Measurements from ENCODE around the gene PLAGL1. TPM values are rescaled to one million over a fixed set of nuclear protein-coding genes. Genes with fewer than 3 reads are reported as not detected.
"Not testable (repeated sequence)": the region's sequence is repeated elsewhere in the genome, so short reads cannot be mapped to it uniquely, and the experiment has no call there.

PLAGL1 gene, protein sequence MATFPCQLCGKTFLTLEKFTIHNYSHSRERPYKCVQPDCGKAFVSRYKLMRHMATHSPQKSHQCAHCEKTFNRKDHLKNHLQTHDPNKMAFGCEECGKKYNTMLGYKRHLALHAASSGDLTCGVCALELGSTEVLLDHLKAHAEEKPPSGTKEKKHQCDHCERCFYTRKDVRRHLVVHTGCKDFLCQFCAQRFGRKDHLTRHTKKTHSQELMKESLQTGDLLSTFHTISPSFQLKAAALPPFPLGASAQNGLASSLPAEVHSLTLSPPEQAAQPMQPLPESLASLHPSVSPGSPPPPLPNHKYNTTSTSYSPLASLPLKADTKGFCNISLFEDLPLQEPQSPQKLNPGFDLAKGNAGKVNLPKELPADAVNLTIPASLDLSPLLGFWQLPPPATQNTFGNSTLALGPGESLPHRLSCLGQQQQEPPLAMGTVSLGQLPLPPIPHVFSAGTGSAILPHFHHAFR
- polyA plus RNA-seq (ENCODE audit: insufficient read length in 4 of 4): 100 to 1,000 TPM in 2 of 4 donors, 10 to 100 TPM in 2; 88.8 to 149 (median 102) TPM

DNA sequence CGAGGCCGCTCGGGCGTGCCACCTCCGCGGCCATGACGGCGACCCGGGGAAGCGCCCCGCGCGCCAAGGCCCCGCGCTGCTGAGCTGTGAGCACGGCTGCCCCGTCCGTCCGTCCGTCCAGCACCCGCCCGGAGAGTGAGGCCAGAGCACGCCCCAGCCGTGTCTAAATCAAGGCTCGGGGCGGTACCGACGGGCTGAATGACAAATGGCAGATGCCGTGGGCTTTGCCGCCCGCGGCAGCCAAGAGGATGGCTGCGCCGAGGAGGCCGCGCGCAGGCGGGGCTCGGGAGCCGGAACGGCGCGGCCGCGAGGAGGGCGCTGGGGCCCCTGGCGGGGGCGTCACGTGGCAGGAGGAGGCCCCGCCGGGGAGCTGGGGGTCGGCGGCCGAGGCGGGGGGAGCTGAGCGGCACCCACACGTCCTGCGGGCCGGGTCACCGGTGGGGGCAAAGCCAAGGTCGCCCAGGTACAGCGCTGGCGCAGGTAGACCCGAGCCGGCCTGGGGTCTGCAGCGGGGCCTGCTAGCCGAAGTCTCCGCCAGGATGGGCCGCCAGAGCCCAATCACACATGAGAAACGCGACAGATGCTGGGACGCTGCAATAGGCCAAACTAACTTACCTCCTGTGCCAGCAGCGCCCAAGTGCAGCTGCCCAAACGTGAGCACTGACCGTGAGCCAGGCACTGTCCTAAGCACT lies at the start of gene PLAGL1:
TSS of gene PLAGL1 (minus strand) at position 140 of the 692 bp plus-strand sequence. CDS start 60,123 bp downstream, outside the sequence.
- DNase-seq (ENCODE audit: low read depth in 4 of 4, low spot score in 3 of 4): no peak

DNA sequence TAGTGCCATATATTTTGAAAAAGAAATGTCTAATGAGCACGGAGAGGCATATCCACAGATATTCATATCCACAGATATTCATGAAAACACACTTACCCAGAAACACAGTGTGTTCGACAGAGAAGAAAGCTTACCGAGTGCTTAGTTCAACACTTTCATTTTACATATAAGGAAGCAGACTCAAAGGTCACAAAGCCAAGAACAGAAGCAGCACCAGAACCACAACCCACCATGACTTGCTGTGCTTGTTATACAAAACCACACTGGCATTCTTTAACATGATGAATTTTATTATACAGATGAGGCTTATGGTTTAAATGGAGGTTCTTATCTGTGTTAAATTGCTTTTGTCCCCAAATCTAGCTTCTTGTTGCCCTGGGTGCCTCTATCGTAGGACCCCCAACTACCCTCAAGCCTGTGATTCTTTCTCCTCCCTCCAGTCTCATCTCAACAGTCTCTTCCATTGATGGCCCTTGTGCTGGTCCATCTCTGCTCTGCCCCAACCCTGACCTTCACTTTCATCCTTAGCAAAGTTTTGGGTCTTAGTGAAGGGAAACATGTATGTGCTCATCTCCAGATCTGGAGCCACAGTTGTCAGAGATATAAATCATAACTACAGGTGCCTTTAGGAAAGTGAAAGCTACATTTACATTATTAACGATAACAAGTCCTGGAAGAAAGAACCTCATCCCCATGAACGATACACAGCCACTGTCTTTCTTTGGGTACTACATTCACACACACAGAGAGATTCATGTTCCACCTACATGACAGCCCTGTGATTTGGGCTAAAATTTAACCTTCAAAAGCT lies 47.3 kb upstream of the PLAGL1 start:
- DNase-seq (ENCODE audit: low read depth in 4 of 4, low spot score in 3 of 4): no peak

DNA sequence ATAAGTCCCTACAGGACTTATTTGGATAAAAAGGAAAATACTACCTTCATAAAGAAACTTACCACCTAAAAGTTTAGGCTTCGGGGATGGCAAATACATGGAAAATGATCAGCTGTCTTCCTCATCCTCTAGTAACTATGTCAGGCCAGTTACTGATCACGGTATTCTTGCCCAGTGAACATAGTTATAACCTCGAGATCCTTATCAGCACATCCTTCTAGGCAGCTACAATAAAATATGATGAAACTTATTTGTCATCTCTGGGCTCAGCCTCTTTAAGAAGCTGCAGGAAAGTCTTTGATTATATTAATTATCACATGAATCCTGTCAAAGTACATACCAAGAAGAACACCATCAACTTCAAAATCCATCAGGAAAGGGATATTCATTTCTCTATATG lies 45.5 kb upstream of the PLAGL1 start:
- DNase-seq (ENCODE audit: low read depth in 4 of 4, low spot score in 3 of 4): no peak

DNA sequence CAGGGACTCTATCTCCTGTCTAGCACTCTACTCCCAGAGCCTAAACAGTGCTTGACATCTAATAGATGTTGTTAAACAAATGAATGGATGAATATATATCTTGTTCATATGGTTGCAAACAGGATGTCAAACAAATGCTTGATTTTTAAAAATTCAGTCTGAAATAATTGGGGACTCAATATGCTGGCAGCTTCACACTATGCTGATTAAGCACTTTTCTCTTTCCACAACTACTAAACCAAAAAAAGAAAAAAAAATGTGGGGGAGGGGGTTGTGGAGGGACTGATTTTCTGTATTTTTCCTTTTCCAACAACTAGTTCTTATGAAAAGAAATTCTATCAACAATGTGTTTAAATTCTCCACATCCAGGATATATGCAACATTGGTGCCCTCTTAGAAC lies 44.4 kb upstream of the PLAGL1 start:
- no peak for DNase-seq (ENCODE audit: low read depth in 4 of 4, low spot score in 3 of 4)

DNA sequence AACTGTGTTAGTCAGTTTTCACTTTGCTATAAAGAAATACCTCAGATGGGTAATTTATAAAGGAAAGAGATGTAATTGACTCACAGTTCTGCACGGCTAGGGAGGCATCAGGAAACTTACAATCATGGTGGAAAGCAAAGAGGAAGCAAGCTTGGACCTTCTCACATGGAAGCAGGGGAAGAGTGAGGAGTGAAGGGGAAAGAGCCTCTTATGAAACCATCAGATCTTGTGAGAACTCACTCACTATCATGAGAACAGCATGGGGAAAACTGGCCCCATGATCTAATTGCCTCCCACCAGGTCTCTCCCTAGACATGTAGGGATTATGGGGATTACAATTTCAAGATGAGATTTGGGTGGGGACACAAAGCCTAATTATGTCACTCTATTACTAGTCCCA lies 41.3 kb upstream of the PLAGL1 start:
- DNase-seq (ENCODE audit: low read depth in 4 of 4, low spot score in 3 of 4): no peak

DNA sequence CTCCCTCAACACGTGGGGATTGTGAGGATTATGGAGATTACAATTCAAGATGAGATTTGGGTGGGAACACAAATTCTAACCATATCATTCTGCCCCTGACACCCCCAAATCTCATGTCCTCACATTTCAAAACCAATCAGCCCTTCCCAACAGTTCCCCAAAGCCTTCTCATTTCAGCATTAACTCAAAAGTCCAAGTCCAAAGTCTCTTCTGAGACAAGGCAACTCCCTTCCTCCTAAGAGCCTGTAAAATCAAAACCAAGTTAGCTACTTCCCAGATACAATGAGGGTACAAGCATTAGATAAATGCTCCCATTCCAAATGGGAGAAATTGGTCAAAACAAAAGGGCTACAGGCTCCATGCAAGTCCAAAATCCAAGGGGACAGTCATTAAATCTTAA lies 39.6 kb upstream of the PLAGL1 start:
- no peak for DNase-seq (ENCODE audit: low read depth in 4 of 4, low spot score in 3 of 4)

DNA sequence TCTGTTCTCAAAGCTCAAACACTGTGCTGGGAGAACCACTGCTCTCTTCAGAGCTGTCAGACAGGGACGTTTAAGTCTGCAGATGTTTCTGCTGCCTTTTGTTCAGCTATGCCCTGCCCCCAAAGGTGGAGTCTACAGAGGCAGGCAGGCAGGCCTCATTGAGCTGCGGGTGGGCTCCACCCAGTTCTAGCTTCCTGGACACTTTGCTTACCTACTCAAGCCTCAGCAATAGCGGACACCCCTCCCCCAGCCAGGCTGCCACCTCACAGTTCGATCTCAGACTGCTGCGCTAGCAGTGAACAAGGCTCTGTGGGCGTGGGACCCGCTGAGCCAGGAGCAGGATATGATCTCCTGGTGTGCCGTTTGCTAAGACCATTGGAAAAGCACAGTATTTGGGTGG lies 38.6 kb upstream of the PLAGL1 start:
- not testable (repeated sequence) for DNase-seq (ENCODE audit: low read depth in 4 of 4, low spot score in 3 of 4)

DNA sequence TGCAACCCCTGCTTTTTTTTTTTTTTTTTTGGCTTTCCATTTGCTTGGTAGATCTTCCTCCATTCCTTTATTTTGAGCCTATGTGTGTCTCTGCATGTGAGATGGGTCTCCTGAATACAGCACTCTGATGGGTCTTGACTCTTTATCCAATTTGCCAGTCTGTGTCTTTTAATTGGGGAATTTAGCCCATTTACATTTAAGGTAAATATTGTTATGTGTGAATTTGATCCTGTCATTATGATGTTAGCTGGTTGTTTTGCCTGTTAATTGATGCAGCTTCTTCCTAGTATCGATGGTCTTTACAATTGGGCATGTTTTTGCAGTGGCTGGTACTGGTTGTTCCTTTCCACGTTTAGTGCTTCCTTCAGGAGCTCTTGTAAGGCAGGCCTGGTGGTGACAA lies 36.9 kb upstream of the PLAGL1 start:
- DNase-seq (ENCODE audit: low read depth in 4 of 4, low spot score in 3 of 4): not testable (repeated sequence)

DNA sequence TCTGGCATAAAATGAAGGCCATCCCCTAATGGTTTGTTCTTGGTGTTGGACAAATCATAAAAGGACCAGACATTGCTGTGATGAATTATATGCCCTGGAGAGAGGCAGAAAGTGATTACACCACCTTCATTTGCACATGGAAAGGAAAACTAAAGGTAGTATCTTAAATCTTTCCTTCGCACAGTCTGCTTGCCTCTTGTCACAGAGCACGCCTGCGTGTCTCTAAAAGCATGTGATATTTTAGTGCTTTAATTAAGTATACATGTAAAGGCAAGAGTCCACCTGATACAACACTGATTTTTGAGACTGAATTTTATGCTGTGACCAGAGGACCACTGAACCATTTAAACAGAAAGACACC lies 28.8 kb upstream of the PLAGL1 start:
- DNase-seq (ENCODE audit: low read depth in 4 of 4, low spot score in 3 of 4): no peak

DNA sequence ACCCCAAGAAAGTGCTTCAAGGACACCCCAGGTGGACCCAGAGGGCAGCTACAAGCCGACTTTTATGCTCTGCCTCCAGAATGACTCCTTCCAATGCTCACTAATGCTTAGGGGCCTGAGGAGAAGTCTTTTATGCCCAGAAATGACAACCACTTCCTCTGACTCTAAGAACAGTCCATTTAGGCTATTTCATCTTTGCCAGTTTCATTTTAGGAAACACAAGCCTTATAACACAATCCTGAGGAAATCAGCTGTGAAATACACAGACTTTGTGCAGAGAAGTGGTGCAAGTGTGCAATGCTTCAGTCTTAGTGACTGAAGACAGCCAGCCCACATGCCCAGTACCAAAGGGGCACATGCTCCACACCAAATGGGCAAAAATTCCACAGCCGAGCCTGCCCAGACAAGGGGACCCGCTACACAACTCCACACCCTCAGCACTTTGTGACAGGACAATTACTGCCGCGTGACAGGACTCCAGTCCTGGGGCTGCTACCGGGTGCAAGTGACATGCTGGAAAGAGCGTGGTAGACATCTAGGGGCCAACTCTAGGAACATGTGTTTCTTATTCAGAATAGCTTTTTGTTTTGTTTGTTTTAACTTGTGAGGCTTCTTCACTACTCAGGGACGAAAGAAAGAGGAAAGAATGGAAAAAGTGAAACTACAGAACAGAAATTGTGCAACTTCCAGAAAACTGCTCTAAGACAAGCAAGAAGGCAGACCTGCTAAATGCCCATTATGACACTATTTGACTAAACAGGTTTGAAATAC lies 28.2 kb upstream of the PLAGL1 start:
- DNase-seq (ENCODE audit: low read depth in 4 of 4, low spot score in 3 of 4): no peak

DNA sequence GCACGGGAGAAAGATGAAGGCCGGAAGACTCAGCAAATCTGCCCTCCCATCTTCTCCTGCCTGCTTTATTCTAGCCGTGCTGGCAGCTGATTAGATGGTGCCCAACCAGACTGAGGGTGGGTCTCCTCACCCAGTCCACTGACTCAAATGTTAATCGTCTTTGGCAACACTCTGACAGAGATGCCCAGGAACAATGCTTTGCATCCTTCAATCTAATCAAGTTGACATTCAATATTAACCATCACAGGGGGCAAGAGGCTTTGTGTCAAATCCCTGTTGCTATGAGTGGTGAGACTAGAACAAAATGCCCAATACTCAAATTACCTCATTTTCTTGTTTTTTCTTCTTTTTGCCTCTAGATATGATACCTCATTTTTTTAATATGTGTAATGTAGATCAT lies 27.4 kb upstream of the PLAGL1 start:
- DNase-seq (ENCODE audit: low read depth in 4 of 4, low spot score in 3 of 4): no peak

DNA sequence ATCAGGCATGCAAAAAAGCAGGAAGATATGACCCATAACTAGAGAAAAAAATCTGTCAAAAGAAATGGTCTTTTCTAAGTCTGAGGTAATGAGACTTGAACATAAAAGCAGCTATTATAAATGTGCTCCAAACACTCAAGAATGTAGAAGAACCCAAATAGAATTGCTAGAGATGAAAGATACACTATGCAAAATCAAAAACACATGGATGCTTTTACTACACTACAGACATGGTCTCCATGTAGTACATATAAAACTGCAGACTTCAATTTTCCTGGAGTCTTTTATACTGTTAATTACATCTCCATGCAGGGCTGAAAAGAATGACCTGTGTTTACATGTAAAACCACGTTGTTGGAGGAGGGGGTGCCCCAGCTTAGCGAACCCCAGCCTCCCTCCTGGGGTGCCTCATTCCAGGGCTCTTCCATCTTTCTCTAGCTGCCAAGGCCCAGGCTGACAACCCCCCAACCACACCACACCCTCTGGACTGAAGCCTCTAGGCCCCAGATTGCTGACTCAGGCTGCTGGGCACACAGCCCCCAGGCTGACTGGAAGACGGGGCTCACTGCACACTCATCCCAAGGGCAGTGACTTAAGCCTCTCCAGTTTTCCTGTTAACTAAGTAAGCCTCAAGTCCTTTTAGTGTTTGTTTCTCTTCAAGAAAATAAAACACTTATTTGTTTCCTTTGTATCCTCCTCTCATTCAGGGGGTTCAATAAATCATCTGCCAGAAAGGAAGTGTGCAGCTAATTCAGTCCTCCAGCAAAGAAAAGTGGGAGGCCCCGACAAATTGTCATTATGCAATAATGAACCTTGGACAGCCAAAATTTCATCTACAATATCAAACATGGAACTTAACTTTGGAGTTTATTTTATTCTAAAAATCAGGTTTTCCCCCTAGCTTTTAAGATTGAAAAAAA lies 26.0 kb upstream of the PLAGL1 start:
- no peak for DNase-seq (ENCODE audit: low read depth in 4 of 4, low spot score in 3 of 4)

DNA sequence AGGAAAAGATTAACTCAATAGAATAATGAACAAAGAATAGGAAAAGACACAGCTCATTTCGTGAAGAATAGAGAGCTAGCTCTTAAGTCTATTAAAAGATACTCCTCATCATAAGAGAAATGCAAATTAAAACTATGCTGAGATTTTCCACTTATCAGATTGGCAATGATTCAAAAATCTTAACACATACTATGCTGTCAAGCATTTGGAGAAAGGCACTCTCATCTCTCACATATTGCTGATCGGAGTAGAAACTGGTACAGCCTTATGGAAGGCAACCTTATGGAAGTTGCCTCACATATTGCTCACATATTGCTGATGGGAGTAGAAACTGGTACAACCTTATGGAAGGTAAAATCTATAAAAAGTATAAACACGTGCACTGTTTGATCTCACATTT lies 21.4 kb upstream of the PLAGL1 start:
- DNase-seq (ENCODE audit: low read depth in 4 of 4, low spot score in 3 of 4): no peak

DNA sequence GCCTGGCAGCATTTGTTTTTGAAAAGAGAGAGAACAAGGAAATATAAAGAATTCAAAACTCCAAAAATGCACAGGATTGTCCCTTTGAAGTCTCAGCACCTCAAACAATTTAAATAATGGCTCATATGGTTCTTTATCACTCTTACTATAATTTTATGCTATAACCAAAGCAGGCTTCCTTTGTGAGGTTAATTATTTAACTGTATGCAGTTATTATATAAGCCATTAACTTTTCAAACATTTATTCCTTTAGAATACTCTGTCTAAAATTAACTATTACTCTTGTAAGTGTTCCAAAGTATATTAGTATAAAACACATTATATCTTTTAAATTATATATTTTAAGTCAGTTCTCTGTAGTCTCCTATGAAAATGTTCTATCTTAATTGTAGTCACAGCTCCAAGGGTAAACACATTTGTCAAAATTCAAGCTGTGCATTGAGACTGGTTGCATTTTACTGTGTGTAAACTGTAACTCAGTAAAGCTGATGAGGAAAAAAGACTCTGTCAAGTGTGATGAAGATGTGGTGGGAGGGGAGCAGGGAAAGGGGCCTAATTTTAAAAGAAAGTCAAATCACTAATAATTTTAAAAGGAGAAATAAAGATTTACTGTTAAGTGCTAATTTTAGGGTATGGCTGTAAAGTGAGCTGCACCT lies 20.0 kb upstream of the PLAGL1 start:
- DNase-seq (ENCODE audit: low read depth in 4 of 4, low spot score in 3 of 4): no peak

DNA sequence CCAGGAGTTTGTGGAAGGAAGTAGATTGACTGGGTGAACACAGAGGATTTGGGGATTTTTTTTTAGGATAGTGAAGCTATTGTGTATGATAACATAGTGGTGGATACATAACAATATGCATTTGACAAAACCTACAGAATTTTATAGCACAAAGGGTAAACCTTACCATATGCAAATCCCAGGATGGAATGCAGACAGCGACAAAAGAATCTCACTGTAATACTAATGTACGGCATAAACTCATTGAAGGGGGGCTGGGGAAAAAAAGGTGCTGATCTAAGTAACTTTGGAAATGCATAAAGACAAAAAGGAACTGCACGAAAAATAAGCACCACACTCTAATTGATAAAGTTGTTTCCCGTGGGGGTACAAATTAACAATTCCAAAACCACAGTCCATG lies 15.2 kb upstream of the PLAGL1 start:
- no peak for DNase-seq (ENCODE audit: low read depth in 4 of 4, low spot score in 3 of 4)

DNA sequence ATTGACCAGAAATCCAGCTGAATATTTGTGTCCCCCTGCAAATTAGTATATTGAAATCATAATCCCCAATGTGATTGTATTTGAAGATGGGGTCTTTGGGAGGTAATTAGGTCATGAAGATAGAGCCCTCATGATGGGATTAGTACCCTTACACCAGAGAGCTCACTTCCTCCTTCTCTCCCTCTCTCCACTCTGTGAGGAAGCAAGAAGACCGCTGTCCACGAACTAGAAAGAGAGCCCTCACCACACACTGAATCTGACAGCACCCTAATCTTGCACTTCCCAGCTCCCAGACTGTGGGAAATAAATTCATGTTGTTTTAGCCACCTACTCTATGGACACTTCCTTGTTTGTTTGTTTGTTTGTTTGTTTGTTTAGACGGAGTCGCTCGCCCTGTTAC lies 11.9 kb upstream of the PLAGL1 start:
- no peak for DNase-seq (ENCODE audit: low read depth in 4 of 4, low spot score in 3 of 4)

DNA sequence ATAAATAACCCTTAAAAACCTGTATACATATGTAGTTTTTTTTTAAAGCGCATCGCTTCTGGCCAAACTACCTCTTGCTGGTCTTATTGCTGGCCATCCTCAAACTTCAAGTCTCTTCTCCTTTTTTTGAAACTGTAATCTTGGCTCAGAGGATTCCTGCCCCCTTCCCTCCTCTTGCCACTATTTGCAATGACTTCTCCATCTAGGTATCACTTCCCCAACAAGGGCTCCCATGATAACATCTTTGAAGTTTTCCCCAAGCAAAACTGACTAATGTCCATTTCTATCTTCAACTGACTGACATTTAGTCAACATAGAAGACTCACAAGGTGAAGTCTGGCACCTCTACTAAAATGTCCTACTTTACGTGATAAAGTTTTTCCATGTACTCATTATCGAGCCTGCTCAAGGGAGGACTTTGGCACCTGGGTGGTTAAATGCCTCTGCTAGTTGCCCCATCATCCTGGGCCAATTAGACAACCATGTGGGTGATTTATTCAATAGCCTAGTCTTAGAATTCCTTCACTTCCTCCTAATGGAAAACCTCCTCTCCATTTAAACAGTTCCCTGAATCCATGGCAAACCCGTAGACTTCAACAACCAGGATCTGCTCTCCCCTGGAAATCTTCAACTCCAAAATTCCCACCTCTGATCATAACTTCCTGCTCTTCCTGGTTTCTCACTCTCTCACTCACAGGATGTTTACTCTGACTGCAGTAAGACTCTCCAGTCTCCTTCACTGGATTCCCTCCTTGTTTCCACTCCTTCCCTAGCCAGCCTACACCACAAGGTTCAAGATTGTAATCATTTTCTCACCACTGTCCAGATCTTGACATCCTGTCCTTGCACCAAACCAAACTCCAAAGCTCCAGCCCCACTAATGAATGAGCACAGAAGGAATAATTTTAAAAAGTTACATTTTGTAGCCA lies 9.4 kb upstream of the PLAGL1 start:
- no peak for DNase-seq (ENCODE audit: low read depth in 4 of 4, low spot score in 3 of 4)

DNA sequence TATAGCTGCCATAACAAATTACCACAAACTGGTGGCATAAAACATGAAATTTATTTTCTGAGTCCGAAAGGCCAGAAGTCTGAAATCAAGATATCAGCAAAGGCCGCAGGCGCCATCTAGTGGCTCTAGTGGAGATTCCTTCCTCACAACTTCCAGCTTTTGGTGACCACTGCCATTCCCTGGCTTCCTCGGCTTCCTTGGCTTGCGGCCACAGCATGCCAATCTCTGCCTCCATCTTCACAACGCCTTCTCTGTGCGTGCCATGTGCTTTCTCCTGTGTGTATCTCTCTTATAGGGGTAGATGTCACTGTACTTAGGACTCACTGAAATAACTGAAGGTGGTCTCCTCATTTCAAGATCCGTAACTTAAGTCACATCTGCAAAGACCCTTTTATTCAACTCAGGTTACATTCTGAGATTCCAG lies 5.4 kb upstream of the PLAGL1 start:
- peak in 1 of 4 donors; percentile 59 for DNase-seq (ENCODE audit: low read depth in 4 of 4, low spot score in 3 of 4)
